Activated CD8-positive, alpha-beta T cell treated with anti-CD3 and anti-CD28 coated beads for 36 hours (primary cell): ENCODE results near the gene PLD5. TPM values are rescaled to one million over a fixed set of nuclear protein-coding genes. Genes with fewer than 3 reads are reported as not detected.
"Not testable (repeated sequence)": the region's sequence is repeated elsewhere in the genome, so short reads cannot be mapped to it uniquely, and the experiment has no call there.

Experiments used
- ATAC-seq: fragments of 200-7000 bp; cut with Tn5 transposase; one replicate; pipeline ENCODE4 v1.10.0; 2021; ENCODE audit warnings: mild to moderate bottlenecking, moderate library complexity
- CTCF ChIA-PET: fragments of 350-600 bp; sonication (Branson Sonifier 250); formaldehyde crosslinking; loops from one replicate; lab custom pipeline; 2021; ENCODE audit warnings: antibody characterized with exemption; lab: Charles Lee
- POLR2A ChIA-PET: fragments of 350-600 bp; sonication (Branson Sonifier 250); formaldehyde crosslinking; loops from one replicate; lab custom pipeline; 2021; ENCODE audit warnings: antibody characterized with exemption; lab: Charles Lee
- DNase-seq: peaks from one replicate; pipeline ENCODE4 v3.0.0-alpha.2; 2020
- H3K27ac Mint-ChIP-seq: one replicate; pipeline ENCODE4 v1.8.0; 2021; ENCODE audit warnings: mild to moderate bottlenecking, mixed read lengths
- H3K27me3 Mint-ChIP-seq: one replicate; pipeline ENCODE4 v1.8.0; 2021; ENCODE audit warnings: mixed read lengths
- H3K36me3 Mint-ChIP-seq: one replicate; pipeline ENCODE4 v1.8.0; 2021; ENCODE audit warnings: low read depth, mixed read lengths
- H3K4me1 Mint-ChIP-seq: one replicate; pipeline ENCODE4 v1.8.0; 2021; ENCODE audit warnings: low read depth, mixed read lengths
- H3K4me3 Mint-ChIP-seq: one replicate; pipeline ENCODE4 v1.8.0; 2021; ENCODE audit warnings: mild to moderate bottlenecking, moderate library complexity, mixed read lengths
- H3K9me3 Mint-ChIP-seq: one replicate; pipeline ENCODE4 v1.8.0; 2021; ENCODE audit warnings: mixed read lengths
- CTCF ChIP-seq: fragments of 200-600 bp; IDR thresholded peaks from one replicate; pipeline ENCODE4 v1.8.0; 2022; ENCODE audit warnings: antibody characterized with exemption, mild to moderate bottlenecking
- intact Hi-C: fragments of 100-400 bp; cut with micrococcal nuclease; formaldehyde crosslinking; loops from one replicate; pipeline ENCODE4 v1.10.0; 2022
- total RNA-seq, 2 experiments: library from RNA; stranded (reverse); gene quantifications; one replicate each; pipeline ENCODE4 v1.2.3, GENCODE V29; 2021

The PLD5 gene
- total RNA-seq, 2 experiments from 2014 or later: not detected

- Mint-ChIP-seq H3K27me3 (no peaks in the 10 kb centered on the region), H3K27ac (no peak overlapping the region), H3K36me3 (no peaks in the 10 kb centered on the region), H3K9me3 (no peaks in the 10 kb centered on the region), H3K4me1 (no peaks in the 10 kb centered on the region), H3K4me3 (no peak overlapping the region)
- no peak for TF ChIP-seq CTCF
- intact Hi-C loops: loop anchor here (5.0 kb wide), 1 partner anchor 859 kb away; no protein-coding TSS in a partner anchor
- POLR2A ChIA-PET: no interaction called here
- CTCF ChIA-PET: interaction anchor here (1.6 kb wide), 1 partner anchor 13 kb away, joined by 9 read pairs; no protein-coding TSS in a partner anchor
- DNase-seq: no peak
- ATAC-seq: no peak
These were observed 55.7 kb downstream of the PLD5 start for GRCh38 chr1:242468784-242469183.

GRCh38 chr1:242467556-242468145 is 56.8 kb downstream of the PLD5 start:
- Mint-ChIP-seq H3K9me3 (no peaks in the 10 kb centered on the region), H3K27ac (no peak overlapping the region), H3K4me1 (no peaks in the 10 kb centered on the region), H3K4me3 (no peak overlapping the region), H3K36me3 (no peaks in the 10 kb centered on the region), H3K27me3 (no peaks in the 10 kb centered on the region)
- ChIA-PET CTCF (no interaction called here), POLR2A (no interaction called here)
- DNase-seq (peak; percentile 44), ATAC-seq (peak; percentile 53)
- TF ChIP-seq CTCF: peak; percentile 53
- intact Hi-C loops: loop anchor here (5.0 kb wide), 1 partner anchor 860 kb away; no protein-coding TSS in a partner anchor

GRCh38 chr1:242462867-242463266 is 61.6 kb downstream of the PLD5 start:
- ATAC-seq: no peak
- TF ChIP-seq CTCF: no peak
- intact Hi-C loops: no loop called here
- ChIA-PET CTCF (no interaction called here), POLR2A (no interaction called here)
- Mint-ChIP-seq H3K9me3 (no peaks in the 10 kb centered on the region), H3K36me3 (no peaks in the 10 kb centered on the region), H3K4me1 (no peaks in the 10 kb centered on the region), H3K27me3 (no peaks in the 10 kb centered on the region), H3K27ac (no peak overlapping the region), H3K4me3 (no peak overlapping the region)
- DNase-seq: no peak

- CTCF ChIA-PET, H3K9me3 Mint-ChIP-seq, H3K4me3 Mint-ChIP-seq, ATAC-seq, POLR2A ChIA-PET, H3K27me3 Mint-ChIP-seq, intact Hi-C loops, DNase-seq, H3K36me3 Mint-ChIP-seq, H3K4me1 Mint-ChIP-seq, H3K27ac Mint-ChIP-seq: not testable (repeated sequence)
These were observed 64.8 kb downstream of the PLD5 start for GRCh38 chr1:242459740-242460139.

- peaks cover 6% of the 10 kb centered on the region for H3K27me3 Mint-ChIP-seq
- DNase-seq (no peak), ATAC-seq (no peak)
- ChIA-PET POLR2A (no interaction called here), CTCF (no interaction called here)
- no peak overlapping the region for H3K4me3 Mint-ChIP-seq
- intact Hi-C loops: no loop called here
- no peaks in the 10 kb centered on the region for H3K36me3 Mint-ChIP-seq
- no peak overlapping the region for H3K27ac Mint-ChIP-seq
- H3K9me3 Mint-ChIP-seq: no peaks in the 10 kb centered on the region
- no peak for TF ChIP-seq CTCF
- no peaks in the 10 kb centered on the region for H3K4me1 Mint-ChIP-seq
These were observed 67.7 kb downstream of the PLD5 start for GRCh38 chr1:242456726-242457269.
